KOPT-K1 (cell line): Measurements from ENCODE around the gene LRRC75A.

Source experiments
- H3K27ac ChIP-seq: fragments of 200-600 bp; sonication (generic); 2 replicates; pipeline ENCODE4 v1.5.1; 2016; ENCODE audit warnings: antibody characterized with exemption, mild to moderate bottlenecking, low read depth, low read length; ENCODE audit not compliant: poor library complexity, severe bottlenecking
- H3K36me3 ChIP-seq: fragments of 200-600 bp; sonication (generic); 2 replicates; pipeline ENCODE4 v1.5.1; 2017; ENCODE audit warnings: antibody characterized with exemption, mild to moderate bottlenecking, low read length, moderate library complexity; ENCODE audit not compliant: insufficient read depth
- H3K9me3 ChIP-seq: fragments of 200-600 bp; sonication (generic); 2 replicates; pipeline ENCODE4 v1.5.1; 2017; ENCODE audit warnings: antibody characterized with exemption, low read length, mild to moderate bottlenecking; ENCODE audit not compliant: insufficient read depth, poor library complexity, severe bottlenecking

LRRC75A gene

DNA sequence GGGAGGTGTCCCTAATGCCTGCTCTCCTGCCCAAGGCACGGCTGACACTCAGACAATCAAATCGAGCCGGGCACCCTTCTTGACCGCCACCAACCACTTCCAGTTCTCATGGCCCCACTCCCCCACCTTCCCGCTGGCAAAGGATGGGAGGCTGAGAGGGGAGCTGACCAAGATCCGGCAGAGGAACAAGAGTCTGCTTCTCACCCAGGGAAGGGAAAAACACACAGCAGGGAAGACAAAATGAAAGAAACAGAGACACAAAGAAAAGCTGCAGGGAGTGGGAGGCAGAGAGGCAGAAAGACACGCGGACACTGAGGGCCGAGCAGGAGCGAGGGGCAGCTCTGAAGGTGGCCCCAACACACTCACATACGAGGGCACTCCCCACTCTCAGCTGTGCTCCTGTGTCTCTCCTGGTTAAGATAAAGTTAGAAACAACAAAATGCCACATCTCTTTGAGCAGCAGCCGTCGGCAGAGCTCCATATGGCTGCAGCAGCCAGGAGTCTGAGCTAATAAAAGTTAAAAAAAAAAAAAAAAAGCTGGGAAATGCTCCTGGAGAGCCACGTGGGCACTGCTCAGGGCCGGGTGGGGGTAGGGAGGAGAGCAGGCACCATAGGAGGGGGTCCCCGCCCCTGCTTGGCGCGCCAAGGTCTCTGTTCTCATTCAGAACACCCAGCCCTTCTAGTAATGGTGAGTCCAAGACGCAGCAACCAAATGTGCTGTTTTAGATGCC, 7.4 kb downstream of the LRRC75A start:
- Histone ChIP-seq H3K9me3 (no peaks in the 10 kb centered on the region), H3K36me3 (no peaks in the 10 kb centered on the region), H3K27ac (no peak overlapping the region)

DNA sequence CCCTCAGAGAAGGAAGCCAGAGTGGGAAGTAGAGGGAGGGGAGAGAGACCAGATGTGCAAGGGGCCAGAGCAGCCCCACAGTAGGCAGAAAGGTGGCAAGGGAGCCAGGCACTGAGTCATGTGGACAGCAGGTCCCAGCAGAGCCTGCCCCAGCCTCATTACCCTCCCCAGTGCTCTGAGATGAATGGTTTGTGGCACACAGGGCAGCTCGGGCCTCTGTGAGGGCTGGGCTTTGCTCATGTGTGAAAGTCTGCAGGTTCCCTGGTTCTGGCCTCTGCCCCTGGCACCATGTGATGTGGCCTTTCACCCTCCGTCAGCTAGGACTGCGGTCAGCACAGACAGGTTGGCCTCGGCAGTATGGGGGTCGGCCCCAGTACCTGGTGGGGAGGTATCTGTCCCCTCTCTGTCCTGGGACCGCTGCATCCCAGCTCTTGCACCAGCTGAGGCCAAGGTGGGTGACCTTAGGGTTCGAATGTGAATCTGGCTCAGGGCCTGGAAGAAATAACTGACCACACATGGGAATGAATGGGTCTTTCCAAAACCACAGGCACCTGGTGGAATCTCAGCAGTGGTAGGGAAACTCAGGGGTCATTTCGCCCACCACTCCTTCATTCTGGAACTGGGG, 8.9 kb downstream of the LRRC75A start:
- Histone ChIP-seq H3K9me3 (no peaks in the 10 kb centered on the region), H3K36me3 (no peaks in the 10 kb centered on the region), H3K27ac (no peak overlapping the region)

DNA sequence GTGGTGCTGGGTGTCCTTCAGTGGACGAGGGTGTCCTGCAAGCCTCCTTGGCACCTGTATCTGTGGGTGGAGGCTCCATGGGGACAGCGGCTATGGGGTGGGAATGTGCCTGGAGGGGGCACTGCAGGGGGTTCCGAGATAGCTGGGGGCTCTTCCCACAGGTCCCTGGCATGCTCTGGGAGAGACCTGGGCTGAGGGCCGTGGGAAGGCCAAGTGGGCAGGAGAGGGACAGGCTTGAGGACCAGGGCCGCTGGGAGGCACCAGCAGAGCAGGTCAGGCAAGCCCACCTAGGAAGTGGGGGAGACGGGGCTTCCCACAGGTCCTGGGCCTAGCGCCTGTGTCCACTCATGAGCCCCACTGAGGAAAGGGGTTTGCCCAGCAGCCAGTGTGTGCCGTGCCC, 9.7 kb downstream of the LRRC75A start:
- Histone ChIP-seq H3K27ac (no peak overlapping the region), H3K9me3 (no peaks in the 10 kb centered on the region), H3K36me3 (no peaks in the 10 kb centered on the region)

DNA sequence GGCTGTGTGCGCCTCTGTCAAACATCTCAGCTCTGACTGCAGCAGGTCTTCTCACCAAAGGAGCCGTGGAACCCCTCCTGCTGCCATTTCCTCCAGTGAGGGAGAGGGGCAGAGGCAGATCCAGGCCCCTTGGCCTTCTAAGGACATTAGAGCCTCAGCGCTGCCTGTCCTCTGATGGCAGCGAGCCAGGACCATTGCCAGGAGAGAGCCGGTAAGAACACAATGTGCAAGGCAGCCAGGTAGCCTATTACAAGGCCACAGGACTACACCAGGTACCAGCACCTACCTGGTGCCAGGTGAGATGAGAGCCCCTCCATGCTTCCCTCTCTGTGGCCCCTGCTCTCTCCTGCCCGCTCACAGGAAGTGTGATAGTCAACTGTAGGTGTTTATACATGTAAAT, 11.0 kb downstream of the LRRC75A start:
- Histone ChIP-seq H3K36me3 (no peaks in the 10 kb centered on the region), H3K9me3 (no peaks in the 10 kb centered on the region), H3K27ac (no peak overlapping the region)

DNA sequence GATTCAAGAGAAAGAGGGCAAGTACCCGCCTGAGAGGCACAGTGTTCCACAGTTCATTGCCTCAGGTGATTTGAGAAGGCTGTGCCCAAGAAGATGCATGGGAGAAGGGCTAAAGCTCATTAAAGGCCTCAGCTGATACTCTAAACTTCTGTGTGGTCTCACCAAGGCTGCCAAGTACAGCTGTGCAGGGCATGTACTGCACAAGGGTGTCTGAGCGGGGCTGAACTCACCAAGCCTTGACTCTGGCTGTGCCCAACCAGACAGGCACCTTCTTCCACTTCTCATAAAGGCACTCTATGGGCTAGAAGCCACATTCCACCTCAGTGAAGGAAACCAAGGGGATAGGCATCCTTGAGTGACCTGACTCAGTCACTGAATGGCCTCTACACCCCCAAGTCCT, 12.7 kb downstream of the LRRC75A start:
- H3K36me3 ChIP-seq: no peaks in the 10 kb centered on the region
- H3K27ac ChIP-seq: no peak overlapping the region
- no peaks in the 10 kb centered on the region for H3K9me3 ChIP-seq

DNA sequence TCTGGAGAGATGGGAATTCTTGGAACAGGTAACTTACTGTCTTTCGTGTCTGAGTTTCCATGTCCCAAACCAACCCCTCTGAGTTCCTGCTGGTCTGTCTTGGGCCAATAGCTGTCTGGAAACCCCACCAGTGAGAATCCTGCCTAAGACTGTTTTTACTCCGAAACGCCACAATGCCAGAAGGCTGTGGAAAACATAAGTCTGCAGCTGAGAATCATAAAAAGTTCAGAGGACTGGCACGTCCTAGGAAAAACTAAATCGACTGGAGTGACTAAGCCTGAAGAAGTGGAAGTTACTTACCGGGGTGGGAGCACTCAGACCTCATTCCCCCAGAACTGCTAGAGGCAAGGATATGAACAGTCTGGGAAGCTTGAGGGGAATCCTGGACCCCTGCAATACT, 13.3 kb downstream of the LRRC75A start:
- H3K27ac ChIP-seq: no peak overlapping the region
- no peaks in the 10 kb centered on the region for H3K9me3 ChIP-seq
- no peaks in the 10 kb centered on the region for H3K36me3 ChIP-seq

DNA sequence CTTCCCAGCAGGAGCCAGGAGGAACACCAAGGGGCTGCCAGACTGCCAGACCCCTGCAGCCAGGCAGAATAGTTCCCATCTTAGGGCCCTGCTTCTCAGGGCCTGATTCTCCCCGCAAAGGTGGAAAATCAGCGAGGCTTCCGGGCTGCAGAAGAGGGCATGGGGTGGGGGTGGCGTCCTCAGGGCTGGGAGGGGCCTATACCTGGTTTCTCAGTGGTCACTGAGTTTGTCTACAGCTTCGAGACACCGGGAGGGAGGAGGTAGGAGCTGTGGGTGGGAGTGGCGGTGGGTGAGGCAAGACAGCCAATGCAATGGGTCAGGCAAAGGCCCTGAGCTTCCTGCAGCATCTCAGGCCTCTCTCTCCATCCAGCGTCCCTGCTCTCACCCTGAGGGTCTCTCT, 14.3 kb downstream of the LRRC75A start:
- Histone ChIP-seq H3K27ac (no peak overlapping the region), H3K9me3 (no peaks in the 10 kb centered on the region), H3K36me3 (no peaks in the 10 kb centered on the region)

DNA sequence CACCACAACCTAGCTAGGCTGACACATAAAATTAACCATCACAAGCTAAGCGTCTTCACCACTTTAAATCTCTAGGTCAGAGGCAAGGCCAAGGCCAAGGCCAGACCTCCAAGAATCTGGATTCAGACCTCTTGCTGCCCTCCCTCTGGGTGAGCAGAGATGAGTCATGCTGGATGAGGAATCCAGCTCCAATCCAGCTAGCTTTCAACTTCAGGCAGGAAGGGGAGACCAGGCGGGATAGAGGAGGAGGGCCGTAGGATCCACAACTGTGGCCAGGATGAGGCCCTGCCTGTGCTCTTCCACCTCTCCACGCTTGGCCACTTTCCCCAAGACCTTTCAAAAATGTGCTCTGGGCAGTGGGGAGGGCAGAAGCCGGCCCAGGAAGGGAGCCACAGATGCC, 14.7 kb downstream of the LRRC75A start:
- Histone ChIP-seq H3K27ac (no peak overlapping the region), H3K9me3 (no peaks in the 10 kb centered on the region), H3K36me3 (no peaks in the 10 kb centered on the region)

DNA sequence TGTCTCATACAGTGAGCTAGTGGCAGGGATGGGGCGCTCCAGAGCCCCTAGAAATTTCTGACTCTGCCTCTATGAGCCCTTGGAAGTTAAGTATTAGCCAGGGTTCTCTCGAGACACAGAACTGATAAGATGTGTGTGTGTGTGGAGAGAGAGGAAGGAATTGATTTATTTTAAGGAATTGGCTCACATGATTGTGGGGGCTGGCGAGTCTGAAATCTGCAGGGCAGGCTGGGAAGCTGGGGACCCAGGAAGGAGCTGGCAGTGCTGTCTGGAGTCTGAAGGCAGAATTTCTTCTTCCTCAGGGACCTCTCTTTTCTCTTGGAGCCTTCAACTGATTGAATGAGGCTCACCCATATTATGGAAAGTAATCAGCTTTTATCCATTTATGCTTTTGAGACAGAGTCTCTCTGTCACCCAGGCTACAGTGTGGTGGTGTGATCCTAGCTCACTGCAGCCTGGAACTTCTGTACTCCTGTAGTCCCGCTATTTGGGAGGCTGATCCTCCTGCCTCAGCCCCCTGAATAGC, 16.8 kb downstream of the LRRC75A start:
- Histone ChIP-seq H3K36me3 (no peaks in the 10 kb centered on the region), H3K27ac (no peak overlapping the region), H3K9me3 (no peaks in the 10 kb centered on the region)

DNA sequence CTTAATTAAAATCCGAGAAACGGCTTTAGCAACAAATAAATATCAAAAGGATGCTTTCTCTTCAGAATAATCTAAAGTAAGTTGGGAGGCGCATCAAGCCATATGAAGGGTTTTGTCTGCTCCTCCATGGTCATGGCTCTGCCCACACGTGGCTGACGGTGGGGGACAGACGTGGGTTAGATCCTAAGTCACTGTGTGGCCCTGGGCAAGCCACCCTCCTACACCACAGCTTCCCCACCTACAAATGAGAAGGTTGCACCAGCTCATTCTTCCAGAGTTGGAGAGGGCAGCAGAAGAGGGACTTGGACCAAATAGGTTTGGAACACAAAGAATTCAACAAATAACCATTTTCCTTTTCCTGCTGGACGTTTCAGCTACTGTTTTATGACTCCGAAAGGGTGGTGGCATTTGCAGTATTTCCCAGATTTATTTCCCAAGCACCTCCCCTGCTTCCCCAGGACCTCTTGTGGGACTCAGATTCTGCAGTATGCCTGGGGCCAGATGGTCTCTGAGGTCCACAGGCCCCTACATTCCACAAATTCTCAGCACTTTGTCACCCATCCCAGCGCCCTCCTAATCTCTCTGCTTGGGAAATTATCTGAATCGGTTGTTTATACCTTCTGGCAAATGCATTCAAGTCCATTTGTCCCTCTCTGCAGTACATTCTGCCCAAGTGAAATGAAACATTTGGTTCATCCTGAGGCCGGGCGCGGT, 17.8 kb downstream of the LRRC75A start:
- Histone ChIP-seq H3K9me3 (no peaks in the 10 kb centered on the region), H3K27ac (no peak overlapping the region), H3K36me3 (no peaks in the 10 kb centered on the region)

DNA sequence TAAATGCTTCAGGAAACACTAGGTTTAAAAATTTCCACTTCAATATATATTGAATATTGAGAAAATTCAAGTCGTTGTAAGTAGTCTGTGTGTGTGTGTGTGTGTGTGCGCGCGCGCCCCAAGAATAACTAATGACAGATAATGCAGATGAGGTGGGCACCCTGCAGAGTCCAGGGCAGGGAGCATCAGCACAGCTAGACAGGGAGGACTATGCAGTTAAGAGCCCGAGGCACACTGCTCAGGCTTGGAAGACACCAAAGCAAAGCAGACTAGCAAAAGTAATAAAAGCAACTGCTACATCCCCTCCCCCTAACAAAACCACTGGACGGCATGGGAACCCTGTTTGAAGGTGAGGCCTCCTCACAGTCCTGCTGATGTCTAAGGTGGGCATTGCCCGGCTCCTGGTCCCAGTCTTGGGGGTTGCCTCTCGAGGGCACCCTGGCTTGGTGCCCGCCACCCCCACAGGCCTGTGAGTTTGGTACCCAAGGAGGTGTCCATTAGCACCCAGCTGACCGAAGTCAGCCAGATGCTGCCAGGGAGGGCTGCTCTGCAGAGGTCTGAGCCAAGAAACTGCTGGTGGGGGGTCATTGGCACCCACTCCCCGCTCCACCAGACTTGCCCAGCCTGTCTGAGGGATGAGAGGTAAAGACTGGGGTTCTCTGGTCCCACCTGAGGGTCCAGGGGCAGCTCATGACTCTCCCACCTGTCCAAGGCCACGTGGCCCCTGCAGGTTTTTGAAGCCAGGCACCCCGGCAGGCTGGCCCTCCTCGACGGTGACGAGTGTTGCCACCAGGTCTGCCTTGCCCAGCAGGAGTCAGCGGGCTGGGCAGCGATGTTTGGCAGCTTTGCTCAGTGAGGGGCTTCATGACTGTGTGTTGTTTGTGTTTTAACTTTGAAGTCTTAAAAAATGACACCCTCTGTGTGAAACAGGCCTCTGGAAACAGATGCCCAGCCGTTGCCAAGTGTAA, 18.7 kb downstream of the LRRC75A start:
- Histone ChIP-seq H3K27ac (no peak overlapping the region), H3K9me3 (no peaks in the 10 kb centered on the region), H3K36me3 (no peaks in the 10 kb centered on the region)

DNA sequence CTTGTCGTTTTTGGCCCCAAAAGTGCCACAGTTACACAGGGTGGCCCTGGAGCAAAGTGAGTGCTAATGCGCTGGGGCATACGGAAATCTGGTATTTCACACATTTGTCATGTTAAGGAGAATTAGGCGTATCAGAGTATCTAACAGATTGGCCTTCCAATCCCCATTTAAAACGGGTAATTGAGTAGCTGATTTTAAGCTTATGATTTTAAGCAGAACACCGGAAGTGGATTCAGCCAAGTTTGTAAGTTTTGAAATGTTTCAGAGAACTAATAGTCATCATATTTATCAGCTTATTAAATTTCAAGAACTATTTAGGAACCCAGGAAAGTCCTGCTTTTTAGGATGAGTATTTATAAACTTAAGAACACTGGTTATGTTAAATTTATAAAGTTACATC, 19.5 kb downstream of the LRRC75A start:
- Histone ChIP-seq H3K9me3 (no peaks in the 10 kb centered on the region), H3K36me3 (no peaks in the 10 kb centered on the region), H3K27ac (no peak overlapping the region)

DNA sequence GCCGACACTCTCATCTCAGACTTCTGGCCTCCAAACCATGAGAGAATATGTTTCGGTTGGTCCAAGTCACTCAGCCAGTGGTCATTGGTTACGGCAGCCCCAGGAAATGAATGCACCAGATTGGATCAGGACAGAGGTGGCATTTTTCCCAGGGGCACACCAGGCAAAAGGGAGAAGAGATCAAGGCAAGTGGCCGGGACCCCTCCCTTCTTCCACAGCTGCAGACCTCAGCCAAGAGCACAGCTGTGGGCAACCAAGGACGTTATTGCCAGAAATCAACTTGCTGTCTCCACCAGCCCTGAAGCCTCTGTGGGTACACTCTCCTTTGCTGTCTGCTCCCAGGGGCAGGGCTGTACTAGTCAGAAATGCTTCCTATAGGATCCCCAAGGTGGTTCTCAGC, 20.7 kb downstream of the LRRC75A start:
- H3K27ac ChIP-seq: no peak overlapping the region
- no peaks in the 10 kb centered on the region for H3K36me3 ChIP-seq
- no peaks in the 10 kb centered on the region for H3K9me3 ChIP-seq

DNA sequence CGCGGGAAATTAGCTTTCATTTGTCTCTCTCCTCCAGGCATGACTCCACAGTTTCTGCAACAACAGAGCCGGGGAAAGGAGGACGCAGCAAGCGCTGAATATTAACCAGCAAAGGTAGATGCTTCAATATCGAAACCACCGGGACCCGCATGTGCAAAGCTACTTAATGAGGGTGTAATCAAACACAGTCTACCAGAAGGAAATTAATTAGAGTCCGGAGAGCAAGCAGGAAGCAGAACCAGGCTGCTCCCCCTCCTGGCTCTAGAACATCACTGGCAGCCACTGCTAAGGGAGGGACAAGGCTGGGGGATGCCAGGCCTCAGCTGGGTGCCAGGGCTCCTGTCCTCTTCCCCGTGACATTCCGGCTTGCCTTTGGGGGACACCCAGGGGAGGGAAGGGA, 21.7 kb downstream of the LRRC75A start:
- H3K27ac ChIP-seq: no peak overlapping the region

More for the DNA sequence above, 21.7 kb downstream of the LRRC75A start:
- no peaks in the 10 kb centered on the region for H3K9me3 ChIP-seq
- no peaks in the 10 kb centered on the region for H3K36me3 ChIP-seq
